Fibroblast of lung (primary cell): ENCODE results near the gene ATP6AP2. TPM values are rescaled to one million over a fixed set of nuclear protein-coding genes. Genes with fewer than 3 reads are reported as not detected.
A peak's percentile ranks its signal among the peaks of the same experiment; 100 is the strongest.

Source experiments
- DNase-seq, 2 donors: peaks; one replicate each; pipeline versions ENCODE4 v3.0.0 to v3.0.0-alpha.2; 2010; ENCODE audit warnings: low read depth in 2 of 2
- H2AFZ ChIP-seq: 2 replicates; pipeline ENCODE4 v1.5.1; 2012; ENCODE audit warnings: low read length, control low read depth, inconsistent platforms
- H3K27ac ChIP-seq: 2 replicates; pipeline ENCODE4 v1.5.1; 2011; ENCODE audit warnings: low read length, control low read depth; ENCODE audit not compliant: insufficient read depth
- H3K27me3 ChIP-seq: 2 replicates; pipeline ENCODE4 v1.5.1; 2011; ENCODE audit warnings: mild to moderate bottlenecking, low read length; ENCODE audit not compliant: control insufficient read depth, insufficient read depth
- H3K36me3 ChIP-seq: 2 replicates; pipeline ENCODE4 v1.5.1; 2011; ENCODE audit warnings: low read length; ENCODE audit not compliant: control insufficient read depth, insufficient read depth
- H3K4me1 ChIP-seq: 2 replicates; pipeline ENCODE4 v1.5.1; 2011; ENCODE audit warnings: low read length; ENCODE audit not compliant: control insufficient read depth, insufficient read depth; ENCODE audit errors: extremely low read depth
- H3K4me2 ChIP-seq: 2 replicates; pipeline ENCODE4 v1.5.1; 2011; ENCODE audit warnings: low read length, control low read depth; ENCODE audit not compliant: insufficient read depth; ENCODE audit errors: extremely low read depth
- H3K4me3 ChIP-seq, 4 experiments: fragments of 200-600 bp in 1 of 4; sonication (generic) in 1 of 4; replicated peaks in 1 of 4; 2 replicates each; pipeline ENCODE4 v1.5.1; 2011 to 2016; ENCODE audit warnings: low read length in 4 of 4, low read depth in 3 of 4, mild to moderate bottlenecking in 3 of 4, control low read depth in 2 of 4, inconsistent platforms in 1 of 4, mixed read lengths in 1 of 4; ENCODE audit not compliant: insufficient read depth in 1 of 4; ENCODE audit errors: control extremely low read depth in 1 of 4
- H3K79me2 ChIP-seq: 2 replicates; pipeline ENCODE4 v1.5.1; 2012; ENCODE audit warnings: mild to moderate bottlenecking, low read length, inconsistent platforms; ENCODE audit not compliant: control insufficient read depth, insufficient read depth
- H3K9ac ChIP-seq: 2 replicates; pipeline ENCODE4 v1.5.1; 2011; ENCODE audit warnings: mild to moderate bottlenecking, low read length, control low read depth; ENCODE audit not compliant: insufficient read depth
- H3K9me3 ChIP-seq: 2 replicates; pipeline ENCODE4 v1.5.1; 2012; ENCODE audit warnings: low read depth, low read length; ENCODE audit not compliant: control insufficient read depth, insufficient read depth
- H4K20me1 ChIP-seq: 2 replicates; pipeline ENCODE4 v1.5.1; 2011; ENCODE audit warnings: low read length; ENCODE audit not compliant: control insufficient read depth, insufficient read depth; ENCODE audit errors: extremely low read depth
- EZH2 ChIP-seq: IDR thresholded peaks from 2 replicates; pipeline ENCODE4 v1.5.1; 2012; ENCODE audit warnings: low read length, control low read depth, mild to moderate bottlenecking; ENCODE audit errors: missing control alignments
- polyA minus RNA-seq: library from RNA; depleted of rRNA, polyadenylated mRNA; stranded (reverse); fragments of >200 nt; gene quantifications from 2 replicates; pipeline ENCODE4 v1.2.3, GENCODE V29; 2011; ENCODE audit warnings: low replicate concordance
- polyA plus RNA-seq, 2 donors: library from polyadenylated mRNA; depleted of rRNA in 1 of 2; stranded (reverse) in 1 of 2; unstranded in 1 of 2; fragments of >200 nt; gene quantifications; 2 replicates each; pipeline ENCODE4 v1.2.1, GENCODE V29; 2011 to 2012; ENCODE audit warnings: missing spikeins in 1 of 2
- total RNA-seq: library from RNA; depleted of rRNA; stranded (reverse); fragments of >200 nt; gene quantifications from 2 replicates; pipeline ENCODE4 v1.2.1, GENCODE V29; 2014
- TF ChIP-seq, protein P1 (sequence below), 2 donors: IDR thresholded peaks in 1 of 2; conservative IDR thresholded peaks in 1 of 2; 1 replicate in 1 of 2; 2 replicates in 1 of 2; pipeline ENCODE4 v1.5.1; 2011 to 2012; ENCODE audit warnings: low read length in 2 of 2, control low read depth in 1 of 2, inconsistent platforms in 1 of 2, low read depth in 1 of 2, mild to moderate bottlenecking in 1 of 2

ATP6AP2 gene, protein sequence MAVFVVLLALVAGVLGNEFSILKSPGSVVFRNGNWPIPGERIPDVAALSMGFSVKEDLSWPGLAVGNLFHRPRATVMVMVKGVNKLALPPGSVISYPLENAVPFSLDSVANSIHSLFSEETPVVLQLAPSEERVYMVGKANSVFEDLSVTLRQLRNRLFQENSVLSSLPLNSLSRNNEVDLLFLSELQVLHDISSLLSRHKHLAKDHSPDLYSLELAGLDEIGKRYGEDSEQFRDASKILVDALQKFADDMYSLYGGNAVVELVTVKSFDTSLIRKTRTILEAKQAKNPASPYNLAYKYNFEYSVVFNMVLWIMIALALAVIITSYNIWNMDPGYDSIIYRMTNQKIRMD
- 130 and 164 TPM in 2 replicates for total RNA-seq
- 314 and 510 TPM in 2 replicates for polyA plus RNA-seq
- polyA plus RNA-seq (2012): 137 and 172 TPM in 2 replicates
- 8.6 and 36.8 TPM in 2 replicates for polyA minus RNA-seq

DNA sequence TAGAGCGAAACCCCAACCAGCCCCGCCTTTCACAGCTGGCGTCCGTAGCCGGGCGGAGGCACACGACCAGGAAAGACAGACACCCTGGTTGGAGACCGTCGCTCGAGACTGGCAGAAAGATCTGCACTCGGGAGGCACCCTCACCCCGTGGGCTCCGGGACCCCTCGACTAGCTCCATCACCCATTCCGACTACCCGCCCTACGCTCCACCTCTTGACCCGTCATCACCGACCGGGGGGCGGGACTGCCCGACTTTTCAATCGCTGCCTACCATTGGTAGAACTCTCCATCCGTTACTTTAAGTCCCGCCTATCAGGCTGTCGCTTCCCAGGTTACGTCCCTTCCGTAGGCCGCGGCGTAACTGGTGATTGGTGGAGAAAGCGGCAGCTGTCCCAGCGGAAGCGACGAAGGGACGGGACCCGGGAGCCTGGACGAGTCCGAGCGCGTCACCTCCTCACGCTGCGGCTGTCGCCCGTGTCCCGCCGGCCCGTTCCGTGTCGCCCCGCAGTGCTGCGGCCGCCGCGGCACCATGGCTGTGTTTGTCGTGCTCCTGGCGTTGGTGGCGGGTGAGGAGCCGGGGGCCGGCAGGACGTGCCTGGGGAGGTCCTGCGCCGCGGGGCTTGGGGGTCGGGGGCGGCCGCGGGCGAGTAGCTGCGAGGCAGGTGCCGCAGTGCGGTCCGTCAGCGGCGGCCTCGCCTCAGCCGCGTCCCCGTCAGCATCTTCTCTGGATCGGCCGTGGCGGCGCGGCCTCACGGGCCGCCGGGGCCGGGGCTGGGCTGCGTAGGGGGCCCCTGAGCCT is at the start of gene ATP6AP2:
TSS of gene ATP6AP2 (plus strand) at position 434 of the 799 bp plus-strand sequence. CDS start at position 530, 96 bp downstream.
- TF ChIP-seq, protein P1, sequence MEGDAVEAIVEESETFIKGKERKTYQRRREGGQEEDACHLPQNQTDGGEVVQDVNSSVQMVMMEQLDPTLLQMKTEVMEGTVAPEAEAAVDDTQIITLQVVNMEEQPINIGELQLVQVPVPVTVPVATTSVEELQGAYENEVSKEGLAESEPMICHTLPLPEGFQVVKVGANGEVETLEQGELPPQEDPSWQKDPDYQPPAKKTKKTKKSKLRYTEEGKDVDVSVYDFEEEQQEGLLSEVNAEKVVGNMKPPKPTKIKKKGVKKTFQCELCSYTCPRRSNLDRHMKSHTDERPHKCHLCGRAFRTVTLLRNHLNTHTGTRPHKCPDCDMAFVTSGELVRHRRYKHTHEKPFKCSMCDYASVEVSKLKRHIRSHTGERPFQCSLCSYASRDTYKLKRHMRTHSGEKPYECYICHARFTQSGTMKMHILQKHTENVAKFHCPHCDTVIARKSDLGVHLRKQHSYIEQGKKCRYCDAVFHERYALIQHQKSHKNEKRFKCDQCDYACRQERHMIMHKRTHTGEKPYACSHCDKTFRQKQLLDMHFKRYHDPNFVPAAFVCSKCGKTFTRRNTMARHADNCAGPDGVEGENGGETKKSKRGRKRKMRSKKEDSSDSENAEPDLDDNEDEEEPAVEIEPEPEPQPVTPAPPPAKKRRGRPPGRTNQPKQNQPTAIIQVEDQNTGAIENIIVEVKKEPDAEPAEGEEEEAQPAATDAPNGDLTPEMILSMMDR (conservative IDR thresholded peaks at IDR 0.05 in 1 of 2, IDR thresholded peaks at IDR 0.05 in 1 of 2; ENCODE audit: low read depth in 1 of 2, low read length in 2 of 2): no peak
- TF ChIP-seq EZH2: no peak
- DNase-seq: peak; percentile 89 to 91
- Histone ChIP-seq H3K27me3 (no peaks in the 10 kb centered on the region), H3K27ac (peak within 1 kb of the TSS; percentile 82), H3K4me1 (no peaks in the 10 kb centered on the region), H3K36me3 (no peaks in the 10 kb centered on the region), H2AFZ (peak within 1 kb of the TSS; percentile 87), H3K4me2 (peak within 1 kb of the TSS; percentile 69), H3K4me3 (peak within 1 kb of the TSS; percentile 64 to 80 (median 70)), H4K20me1 (no peaks in the 10 kb centered on the region), H3K79me2 (peaks cover 23% of the 10 kb centered on the region), H3K9me3 (no peaks in the 10 kb centered on the region), H3K9ac (peak within 1 kb of the TSS; percentile 82)

DNA sequence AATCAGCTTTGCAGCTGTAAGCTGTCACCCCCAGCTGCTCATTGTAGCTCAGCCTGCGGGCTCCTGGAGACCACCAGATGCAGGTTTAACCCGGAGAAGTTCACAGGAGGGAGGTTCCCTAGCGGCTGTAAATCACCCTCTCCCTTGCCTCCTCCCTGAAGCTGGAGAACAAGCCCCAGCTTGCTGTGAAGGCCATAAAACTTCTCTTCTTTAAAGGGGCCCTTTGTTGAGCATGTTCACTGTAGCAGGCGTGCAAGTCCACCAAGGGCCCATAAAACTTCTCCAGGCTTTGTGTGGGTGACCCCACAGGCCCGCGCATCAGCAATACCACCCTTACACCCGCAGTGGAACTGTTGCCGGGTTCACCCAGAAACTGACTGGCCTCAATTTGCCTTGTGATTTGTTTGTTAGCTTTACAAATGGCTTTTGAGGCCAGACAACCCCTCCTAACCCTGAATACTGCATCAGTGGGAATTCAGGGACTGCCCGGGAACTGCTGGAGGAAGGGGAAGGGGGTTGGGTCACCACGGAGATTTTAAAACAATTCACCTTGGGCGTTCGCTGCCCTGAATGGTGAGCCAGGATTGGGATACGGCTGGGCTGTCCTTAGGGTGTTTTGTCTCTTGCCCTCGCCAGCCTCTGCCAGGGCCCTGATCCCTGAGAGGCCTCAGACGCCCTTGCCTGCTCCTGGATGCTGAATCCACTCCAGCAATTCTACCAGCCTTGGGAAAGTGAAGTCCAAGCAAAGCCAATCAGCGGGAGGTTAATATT is 49.5 kb upstream of the ATP6AP2 start:
- Histone ChIP-seq H3K79me2 (no peaks in the 10 kb centered on the region), H3K9ac (no peak overlapping the region), H3K27me3 (no peaks in the 10 kb centered on the region), H3K9me3 (no peaks in the 10 kb centered on the region), H3K4me2 (no peak overlapping the region), H3K4me1 (no peaks in the 10 kb centered on the region), H4K20me1 (no peaks in the 10 kb centered on the region), H3K36me3 (no peaks in the 10 kb centered on the region), H3K27ac (no peak overlapping the region), H2AFZ (no peak overlapping the region), H3K4me3 (no peak overlapping the region)
- TF ChIP-seq, protein P1 (conservative IDR thresholded peaks at IDR 0.05 in 1 of 2, IDR thresholded peaks at IDR 0.05 in 1 of 2; ENCODE audit: low read depth in 1 of 2, low read length in 2 of 2): no peak
- TF ChIP-seq EZH2: no peak
- no peak for DNase-seq

DNA sequence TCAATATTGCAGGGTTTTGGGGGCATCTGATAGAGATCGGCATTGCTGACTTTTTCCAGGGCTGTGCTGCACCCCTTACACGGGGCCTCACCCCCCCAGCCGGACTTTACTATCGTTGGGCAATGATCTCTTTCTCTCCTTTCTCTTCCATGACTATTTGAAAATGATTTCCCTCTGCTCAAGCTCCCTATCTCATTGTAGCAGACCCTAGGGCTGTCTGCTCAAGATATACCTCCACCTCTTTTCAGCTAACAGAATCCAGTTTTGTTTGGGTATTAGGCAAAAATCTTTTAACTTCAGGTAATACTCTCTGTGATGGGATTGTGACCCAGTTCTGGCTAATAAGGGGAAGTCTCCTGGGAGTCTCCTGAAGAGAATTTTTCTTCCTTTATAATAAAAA is 43.5 kb upstream of the ATP6AP2 start:
- H2AFZ ChIP-seq: no peak overlapping the region
- H4K20me1 ChIP-seq: no peaks in the 10 kb centered on the region
- no peak overlapping the region for H3K9ac ChIP-seq
- no peaks in the 10 kb centered on the region for H3K4me1 ChIP-seq
- H3K27me3 ChIP-seq: peaks cover 4% of the 10 kb centered on the region
- no peaks in the 10 kb centered on the region for H3K79me2 ChIP-seq
- H3K4me3 ChIP-seq: no peak overlapping the region
- no peak for DNase-seq
- H3K27ac ChIP-seq: no peak overlapping the region
- TF ChIP-seq, protein P1 (conservative IDR thresholded peaks at IDR 0.05 in 1 of 2, IDR thresholded peaks at IDR 0.05 in 1 of 2; ENCODE audit: low read depth in 1 of 2, low read length in 2 of 2): no peak
- no peak for TF ChIP-seq EZH2
- H3K36me3 ChIP-seq: no peaks in the 10 kb centered on the region
- H3K4me2 ChIP-seq: no peak overlapping the region
- H3K9me3 ChIP-seq: no peaks in the 10 kb centered on the region
